GM12878 (cell line): Measurements from ENCODE around the gene DMRT1. TPM values are rescaled to one million over a fixed set of nuclear protein-coding genes. Genes with fewer than 3 reads are reported as not detected.
A peak's percentile ranks its signal among the peaks of the same experiment; 100 is the strongest.

Experiments used
- ATAC-seq: fragments of 200-7000 bp; cut with Tn5 transposase; 3 replicates; pipeline ENCODE4 v1.9.1; 2020; ENCODE audit warnings: mild to moderate bottlenecking, moderate library complexity
- Bru-seq: library from RNA; stranded (reverse); fragments of 400-500 nt; gene quantifications from one replicate; lab custom pipeline; 2021; lab: Mats Ljungman, UMichigan
- BruChase-seq, 2 experiments: library from RNA; stranded (reverse); fragments of 400-500 nt; gene quantifications; one replicate each; lab custom pipeline; 2021; lab: Mats Ljungman, UMichigan
- BruUV-seq: library from RNA; stranded (reverse); fragments of 400-500 nt; replicated peaks from 2 replicates; lab custom pipeline; 2021; lab: Mats Ljungman, UMichigan
- CTCF ChIA-PET: fragments of 300-600 bp; sonication (Branson Sonifier 250); formaldehyde crosslinking; extraction: SDS; loops from one replicate; lab custom pipeline; 2021; ENCODE audit warnings: inconsistent platforms; lab: Yijun Ruan, JAX
- POLR2A ChIA-PET: fragments of 350-600 bp; formaldehyde crosslinking; extraction: SDS; loops from one replicate; lab custom pipeline; 2021; ENCODE audit warnings: inconsistent platforms; lab: Charles Lee
- RAD21 ChIA-PET: fragments of 300-600 bp; sonication (Branson Sonifier 250); formaldehyde crosslinking; loops from one replicate; lab custom pipeline; 2023; ENCODE audit warnings: antibody characterized with exemption; ENCODE audit not compliant: unreplicated experiment; lab: Charles Lee
- SMC1A ChIA-PET: fragments of 300-600 bp; sonication (Branson Sonifier 250); formaldehyde crosslinking; loops from one replicate; lab custom pipeline; 2023; ENCODE audit not compliant: unreplicated experiment, uncharacterized antibody; lab: Charles Lee
- DNase-seq: peaks from one replicate; pipeline ENCODE4 v3.0.0-alpha.2; 2011; ENCODE audit warnings: low read depth, low spot score
- FAIRE-seq: peaks from 3 replicates; lab custom pipeline; 2011; peaks lifted over from hg19 to GRCh38; lab: Jason Lieb, UNC
- H2AFZ ChIP-seq: 2 replicates; pipeline ENCODE4 v1.6.0; 2011; ENCODE audit warnings: low read depth, low read length, control low read depth; ENCODE audit not compliant: control insufficient read depth
- H3K27ac ChIP-seq: 2 replicates; pipeline ENCODE4 v1.5.1; 2011; ENCODE audit warnings: control low read depth; ENCODE audit not compliant: control insufficient read depth, insufficient read depth
- H3K27me3 ChIP-seq, 2 experiments: replicated peaks in 1 of 2; 2 replicates each; pipeline versions ENCODE4 v1.6.0 to v1.6.1; 2011; ENCODE audit warnings: low read length in 1 of 2; ENCODE audit not compliant: control insufficient read depth in 2 of 2, insufficient read depth in 2 of 2
- H3K36me3 ChIP-seq, 2 experiments: 2 replicates each; pipeline ENCODE4 v1.5.1; 2011; ENCODE audit warnings: low read length in 1 of 2; ENCODE audit not compliant: control insufficient read depth in 2 of 2, insufficient read depth in 2 of 2
- H3K4me1 ChIP-seq: 2 replicates; pipeline ENCODE4 v1.6.1; 2011; ENCODE audit warnings: mild to moderate bottlenecking, low read length, moderate library complexity, mixed read lengths; ENCODE audit not compliant: control insufficient read depth, insufficient read depth
- H3K4me2 ChIP-seq: 2 replicates; pipeline ENCODE4 v1.6.0; 2011; ENCODE audit warnings: control low read depth; ENCODE audit not compliant: control insufficient read depth, insufficient read depth
- H3K4me3 ChIP-seq: fragments of 200-600 bp; sonication (generic); 2 replicates; pipeline ENCODE4 v1.5.1; 2016
- H3K79me2 ChIP-seq: 2 replicates; pipeline ENCODE4 v1.6.0; 2011; ENCODE audit warnings: low read length; ENCODE audit not compliant: control insufficient read depth, insufficient read depth
- H3K9ac ChIP-seq: 2 replicates; pipeline ENCODE4 v1.8.0; 2011; ENCODE audit warnings: low read length, control low read depth, mixed read lengths; ENCODE audit not compliant: control insufficient read depth, insufficient read depth
- H3K9me3 ChIP-seq: replicated peaks from 3 replicates; pipeline ENCODE4 v1.5.1; 2011; ENCODE audit warnings: mild to moderate bottlenecking, low read length; ENCODE audit not compliant: control insufficient read depth, insufficient read depth
- H4K20me1 ChIP-seq: 2 replicates; pipeline ENCODE4 v1.6.0; 2011; ENCODE audit not compliant: control insufficient read depth, insufficient read depth
- NFYA ChIP-seq: IDR thresholded peaks from 2 replicates; pipeline ENCODE4 v1.6.1; 2011; ENCODE audit warnings: low read depth, mild to moderate bottlenecking, low read length, improper control_type of control experiment, borderline replicate concordance
- SUZ12 ChIP-seq: fragments of 200-600 bp; sonication (generic); IDR thresholded peaks from one replicate; pipeline ENCODE4 v1.6.1; 2018; ENCODE audit warnings: antibody characterized with exemption, mild to moderate bottlenecking; ENCODE audit not compliant: unreplicated experiment
- WGBS: methylation state at CpG from one replicate; pipeline ENCODE4 v1.1.6; 2016; ENCODE audit warnings: low lambda C conversion rate; ENCODE audit not compliant: insufficient replicate concordance, insufficient coverage; ENCODE audit errors: missing lambda C conversion rate; 5-methylcytosine and 5-hydroxymethylcytosine counted together
- in situ Hi-C: fragments of 300-500 bp; cut with MboI; formaldehyde crosslinking; loops from 9 replicates; pipeline ENCODE4 v1.14.3; 2018; ENCODE audit warnings: mixed read lengths
- intact Hi-C: fragments of 100-400 bp; cut with micrococcal nuclease; formaldehyde crosslinking; loops from one replicate; pipeline ENCODE4 v1.14.2; 2022; ENCODE audit not compliant: unreplicated experiment
- long read RNA-seq, 2 experiments: library from polyadenylated mRNA; unstranded; transcript quantifications; one replicate each; pipeline ENCODE4 v2.0.0, GENCODE V29; 2019 to 2020
- polyA minus RNA-seq, 3 experiments: library from RNA; depleted of rRNA, polyadenylated mRNA; stranded (reverse); fragments of >200 nt; gene quantifications; 2 replicates each; pipeline ENCODE4 v1.2.3, GENCODE V29; 2011
- polyA plus RNA-seq, 11 experiments: library from polyadenylated mRNA; depleted of rRNA in 4 of 11; unstranded in 6 of 11; stranded (reverse) in 5 of 11; fragments of >200 nt; fragmentation: Nextera tagmentation in 4 of 11; fragmentation: Illumina TruSeq in 1 of 11; extraction: Ambion mirVana in 4 of 11; extraction: Trizol in 1 of 11; gene quantifications; 1 replicate in 1 of 11; 2 replicates in 10 of 11; pipeline versions ENCODE4 v1.2.1 to v1.2.3, GENCODE V29; 2011 to 2016; ENCODE audit warnings: inconsistent platforms in 2 of 11, missing spikeins in 2 of 11, low read depth in 1 of 11
- total RNA-seq, 4 experiments: library from RNA; depleted of rRNA in 3 of 4; stranded (reverse); fragments of >200 nt in 3 of 4; fragmentation: Illumina TruSeq in 1 of 4; extraction: Trizol in 1 of 4; gene quantifications; 2 replicates each; pipeline versions ENCODE4 v1.2.1 to v1.2.3, GENCODE V29; 2013 to 2021

DMRT1 gene
- not detected in 2 replicates for total RNA-seq (2013; cell fraction: nucleolus; rRNA removed)
- total RNA-seq (2014; rRNA removed) (0.23 and 0.54 TPM in 2 replicates), total RNA-seq (2014; rRNA removed; fragmentation: Illumina TruSeq; extraction: Trizol) (0.18 and 0.40 TPM in 2 replicates), total RNA-seq (2021) (0.18 and 0.29 TPM in 2 replicates), polyA plus RNA-seq (2011; rRNA removed) (1.9 and 2.4 TPM in 2 replicates), polyA plus RNA-seq (2014; fragmentation: Illumina TruSeq; extraction: Trizol) (0.16 TPM in 1 of 2 replicates, not detected in the other), polyA plus RNA-seq (2014; fragmentation: Nextera tagmentation; extraction: Ambion mirVana) (under 1 TPM; 0.16 to 0.42 TPM), polyA plus RNA-seq (2014; rRNA removed) (0.06 and 0.51 TPM in 2 replicates), polyA plus RNA-seq (2016; fragmentation: Nextera tagmentation; extraction: Ambion mirVana) (under 1 TPM; 0.25 to 0.26 TPM), polyA minus RNA-seq (2011; rRNA and poly(A)+ RNA removed) (2.4 and 3.5 TPM in 2 replicates), Bru-seq, nascent RNA (percentile 23 among the genes with signal in this experiment), BruChase-seq, experiment 1, labeled RNA remaining after a 6-hour chase (percentile 20 among the genes with signal in this experiment), BruChase-seq, experiment 2, labeled RNA remaining after a 2-hour chase (percentile 15 among the genes with signal in this experiment)
- polyA plus RNA-seq (2011; ENCODE audit: low read depth) = not detected
- 1.8 and 2.4 TPM in 2 replicates for polyA plus RNA-seq (2011; cell fraction: cytosol; rRNA removed)
- polyA plus RNA-seq (2011; cell fraction: nucleus; rRNA removed) = 1.2 TPM in 2 replicates
- 0.04 TPM in 1 of 2 replicates, not detected in the other for polyA plus RNA-seq (2012)
- 0.67 and 0.73 TPM in 2 replicates for polyA minus RNA-seq (2011; cell fraction: cytosol; rRNA and poly(A)+ RNA removed)
- 0.85 and 1.8 TPM in 2 replicates for polyA minus RNA-seq (2011; cell fraction: nucleus; rRNA and poly(A)+ RNA removed)
- long read RNA-seq, experiment 1, transcript DMRT1-201 (5 exons, 2,222 nt) = major isoform, 6 of 11 reads
- long read RNA-seq, experiment 1, partial matches to known transcripts = 5 of 11 reads
- long read RNA-seq, experiment 1, other reads (novel, unspliced or antisense) = 0 of 11 reads
- long read RNA-seq, experiment 2, transcript DMRT1-201 (5 exons, 2,222 nt) = major isoform, 6 of 22 reads
- long read RNA-seq, experiment 2, partial matches to known transcripts = 4 of 22 reads
- long read RNA-seq, experiment 2, other reads (novel, unspliced or antisense) = 12 of 22 reads

GRCh38 chr9:841371-842209 lies at the start of gene DMRT1:
Gene DMRT1 (plus strand): TSS chr9:841697. CDS start chr9:841839, 142 bp downstream.
- ChIA-PET RAD21 (no interaction called here), SMC1A (no interaction called here), POLR2A (no interaction called here), CTCF (no interaction called here)
- no peak within 1 kb of the TSS for H3K4me2 ChIP-seq
- H3K9ac ChIP-seq = no peak within 1 kb of the TSS
- H3K79me2 ChIP-seq = no peaks in the 10 kb centered on the region
- no peaks in the 10 kb centered on the region for H3K4me1 ChIP-seq
- FAIRE-seq (no peak), DNase-seq (no peak), ATAC-seq (peak; percentile 79)
- no peak within 1 kb of the TSS for H3K4me3 ChIP-seq
- no peak within 1 kb of the TSS for H3K27ac ChIP-seq
- no peak within 1 kb of the TSS for H2AFZ ChIP-seq
- peaks cover 9 to 10% of the 10 kb centered on the region in 2 experiments for H3K27me3 ChIP-seq
- no peaks in the 10 kb centered on the region for H4K20me1 ChIP-seq
- BruUV-seq = no TSS peak
- in situ Hi-C loops = no loop called here
- intact Hi-C loops = no loop called here
- peaks cover 3% of the 10 kb centered on the region; the same call in 1 of the 3 replicates for H3K9me3 ChIP-seq
- no peaks in the 10 kb centered on the region for H3K36me3 ChIP-seq
- WGBS = 12% methylated on average over 69 of the region's 84 CpGs
- no peak for TF ChIP-seq NFYA
- TF ChIP-seq SUZ12 = peak; percentile 79
